Vagina (tissue), 2 donors: ENCODE data around the gene NETO2. TPM values are rescaled to one million over a fixed set of nuclear protein-coding genes. Genes with fewer than 3 reads are reported as not detected.

Experiments
- DNase-seq, 2 donors: peaks; one replicate each; pipeline ENCODE4 v3.0.0-alpha.2; 2017; ENCODE audit errors: extremely low spot score in 2 of 2
- H3K27ac ChIP-seq: fragments of 200-600 bp; sonication (generic); one replicate; pipeline ENCODE4 v1.5.1; 2019
- H3K27me3 ChIP-seq: fragments of 200-600 bp; sonication (generic); one replicate; pipeline ENCODE4 v1.5.1; 2019
- H3K36me3 ChIP-seq, 2 donors: fragments of 200-600 bp; sonication (generic); one replicate each; pipeline ENCODE4 v1.5.1; 2017 to 2019
- H3K4me1 ChIP-seq: fragments of 200-600 bp; sonication (generic); one replicate; pipeline ENCODE4 v1.5.1; 2019
- H3K4me3 ChIP-seq, 2 donors: fragments of 200-600 bp; sonication (generic); 1 replicate in 1 of 2; 2 replicates in 1 of 2; pipeline ENCODE4 v1.5.1; 2016 to 2019
- H3K9me3 ChIP-seq: fragments of 200-600 bp; sonication (generic); one replicate; pipeline ENCODE4 v1.5.1; 2019
- POLR2A ChIP-seq, 2 donors: fragments of 450-650 bp; IDR thresholded peaks; one replicate each; pipeline ENCODE4 v1.6.1; 2017; ENCODE audit warnings: antibody characterized with exemption in 2 of 2, mild to moderate bottlenecking in 2 of 2, moderate library complexity in 2 of 2
- POLR2AphosphoS5 ChIP-seq, 2 donors: sonication (generic); formaldehyde crosslinking; IDR thresholded peaks; one replicate each; pipeline ENCODE4 v1.9.0; 2017; ENCODE audit warnings: antibody characterized with exemption in 2 of 2, mild to moderate bottlenecking in 2 of 2, low read depth in 1 of 2; ENCODE audit not compliant: insufficient read depth in 1 of 2
- intact Hi-C: fragments of 100-400 bp; cut with DNase I; formaldehyde crosslinking; loops from one replicate; pipeline ENCODE4 v1.15.1; 2023
- total RNA-seq: library from RNA; depleted of rRNA; stranded (reverse); fragments of >200 nt; gene quantifications from one replicate; pipeline ENCODE4 v1.2.3, GENCODE V29; 2016
- TF ChIP-seq, protein P1 (sequence below), 3 experiments: fragments of 450-650 bp in 2 of 3; fragments of 200-600 bp in 1 of 3; sonication (generic) in 1 of 3; IDR thresholded peaks; one replicate each; pipeline ENCODE4 v1.5.1; 2017 to 2019; ENCODE audit warnings: antibody characterized with exemption in 3 of 3, mild to moderate bottlenecking in 2 of 3, moderate library complexity in 2 of 3

Gene NETO2
- total RNA-seq, 1 donor from 2014 or later, result 2.7 TPM

DNA sequence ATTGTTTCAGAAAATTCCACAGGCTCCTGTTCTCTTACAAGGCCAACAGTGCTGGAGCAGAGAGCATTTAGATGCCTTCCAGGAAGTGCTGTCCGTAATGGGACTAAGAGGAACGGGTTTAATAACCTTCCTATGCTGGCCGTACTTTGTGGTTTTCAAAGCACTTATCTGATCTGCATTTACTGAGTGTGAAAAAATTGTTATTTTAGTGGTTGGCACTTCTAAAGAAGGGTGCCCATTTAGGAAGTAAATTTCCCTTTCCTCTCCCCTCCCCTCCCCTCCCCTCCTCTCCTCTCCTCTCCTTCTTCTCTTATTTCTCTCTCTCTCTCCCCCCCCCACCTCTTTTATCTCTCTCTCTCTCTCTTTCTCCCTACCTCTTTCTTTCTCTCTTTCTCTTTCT is 98.3 kb downstream of the NETO2 start:
- H3K4me1 ChIP-seq, result no peaks in the 10 kb centered on the region
- no peak for DNase-seq
- no peaks in the 10 kb centered on the region for H3K27me3 ChIP-seq
- no peaks in the 10 kb centered on the region for H3K9me3 ChIP-seq
- no peak overlapping the region for H3K27ac ChIP-seq
- no peak for TF ChIP-seq POLR2A (IDR thresholded peaks at IDR 0.05)
- no peak for TF ChIP-seq POLR2AphosphoS5 (IDR thresholded peaks at IDR 0.05; ENCODE audit: insufficient read depth in 1 of 2, low read depth in 1 of 2)
- TF ChIP-seq, protein P1, sequence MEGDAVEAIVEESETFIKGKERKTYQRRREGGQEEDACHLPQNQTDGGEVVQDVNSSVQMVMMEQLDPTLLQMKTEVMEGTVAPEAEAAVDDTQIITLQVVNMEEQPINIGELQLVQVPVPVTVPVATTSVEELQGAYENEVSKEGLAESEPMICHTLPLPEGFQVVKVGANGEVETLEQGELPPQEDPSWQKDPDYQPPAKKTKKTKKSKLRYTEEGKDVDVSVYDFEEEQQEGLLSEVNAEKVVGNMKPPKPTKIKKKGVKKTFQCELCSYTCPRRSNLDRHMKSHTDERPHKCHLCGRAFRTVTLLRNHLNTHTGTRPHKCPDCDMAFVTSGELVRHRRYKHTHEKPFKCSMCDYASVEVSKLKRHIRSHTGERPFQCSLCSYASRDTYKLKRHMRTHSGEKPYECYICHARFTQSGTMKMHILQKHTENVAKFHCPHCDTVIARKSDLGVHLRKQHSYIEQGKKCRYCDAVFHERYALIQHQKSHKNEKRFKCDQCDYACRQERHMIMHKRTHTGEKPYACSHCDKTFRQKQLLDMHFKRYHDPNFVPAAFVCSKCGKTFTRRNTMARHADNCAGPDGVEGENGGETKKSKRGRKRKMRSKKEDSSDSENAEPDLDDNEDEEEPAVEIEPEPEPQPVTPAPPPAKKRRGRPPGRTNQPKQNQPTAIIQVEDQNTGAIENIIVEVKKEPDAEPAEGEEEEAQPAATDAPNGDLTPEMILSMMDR (IDR thresholded peaks at IDR 0.05), result no peak
- intact Hi-C loops, result no loop called here
- H3K4me3 ChIP-seq, result no peak overlapping the region
- H3K36me3 ChIP-seq, result no peaks in the 10 kb centered on the region

DNA sequence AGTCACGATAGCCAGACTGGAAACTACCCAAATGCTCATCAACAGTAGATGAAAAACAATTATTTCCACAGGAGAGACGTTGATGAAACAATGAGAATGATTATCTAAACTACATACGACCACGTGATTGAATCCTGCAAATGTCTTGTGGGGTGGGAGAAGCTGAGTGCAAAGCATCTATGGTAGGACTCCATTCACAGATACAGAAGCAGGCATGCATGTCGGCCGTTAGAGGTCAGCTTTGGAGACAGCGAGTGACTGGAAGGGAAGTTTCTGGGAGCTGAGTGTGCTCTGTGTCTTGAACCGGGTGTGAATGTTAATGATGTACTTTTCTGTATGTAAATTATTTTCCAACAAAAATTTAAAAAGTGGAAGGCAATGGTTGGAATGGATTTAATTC is 98.7 kb downstream of the NETO2 start:
- Histone ChIP-seq H3K9me3 (no peaks in the 10 kb centered on the region), H3K4me3 (no peak overlapping the region), H3K27me3 (no peaks in the 10 kb centered on the region), H3K36me3 (no peaks in the 10 kb centered on the region), H3K4me1 (no peaks in the 10 kb centered on the region), H3K27ac (no peak overlapping the region)
- TF ChIP-seq, protein P1 (IDR thresholded peaks at IDR 0.05), result no peak
- TF ChIP-seq POLR2A (IDR thresholded peaks at IDR 0.05) (no peak), POLR2AphosphoS5 (IDR thresholded peaks at IDR 0.05; ENCODE audit: insufficient read depth in 1 of 2, low read depth in 1 of 2) (no peak)
- no peak for DNase-seq
- intact Hi-C loops, result no loop called here

DNA sequence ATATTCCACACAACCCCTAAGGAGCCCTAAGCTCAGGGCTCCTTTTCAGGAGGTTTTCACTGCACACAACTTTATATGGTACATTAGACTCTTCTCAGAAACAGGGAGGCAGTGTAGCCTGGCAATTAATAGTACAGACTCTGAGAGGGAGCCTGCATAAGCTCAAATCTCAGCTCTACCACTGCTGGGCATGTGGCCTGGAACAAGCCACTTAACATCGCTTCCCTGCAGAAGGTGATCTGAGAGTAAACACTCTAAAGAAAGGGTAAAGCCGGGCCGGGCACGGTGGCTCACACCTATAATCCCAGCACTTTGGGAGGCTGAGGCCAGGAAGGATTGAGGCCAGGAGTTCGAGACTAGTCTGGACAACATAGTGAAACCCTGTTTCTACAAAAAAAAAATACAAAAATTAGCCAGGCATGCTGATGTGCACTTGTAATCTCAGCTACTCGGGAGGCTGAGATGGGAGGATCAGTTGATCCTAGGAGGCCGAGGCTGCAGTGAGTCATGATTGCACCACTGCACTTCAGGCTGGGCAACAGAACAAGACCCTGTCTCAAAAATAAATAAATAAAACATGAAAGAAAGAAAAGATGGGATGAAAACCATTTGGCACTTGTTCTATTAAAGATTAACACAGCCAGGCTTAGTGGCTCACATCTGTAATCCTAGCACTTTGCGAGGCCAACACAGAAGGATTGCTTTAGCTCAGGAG is 99.6 kb downstream of the NETO2 start:
- intact Hi-C loops, result no loop called here
- no peaks in the 10 kb centered on the region for H3K4me1 ChIP-seq
- H3K27ac ChIP-seq, result no peak overlapping the region
- TF ChIP-seq, protein P1 (IDR thresholded peaks at IDR 0.05), result no peak
- TF ChIP-seq POLR2A (IDR thresholded peaks at IDR 0.05) (no peak), POLR2AphosphoS5 (IDR thresholded peaks at IDR 0.05; ENCODE audit: insufficient read depth in 1 of 2, low read depth in 1 of 2) (no peak)
- no peaks in the 10 kb centered on the region for H3K9me3 ChIP-seq
- H3K36me3 ChIP-seq, result no peaks in the 10 kb centered on the region
- DNase-seq, result no peak
- H3K27me3 ChIP-seq, result no peaks in the 10 kb centered on the region
- no peak overlapping the region for H3K4me3 ChIP-seq

DNA sequence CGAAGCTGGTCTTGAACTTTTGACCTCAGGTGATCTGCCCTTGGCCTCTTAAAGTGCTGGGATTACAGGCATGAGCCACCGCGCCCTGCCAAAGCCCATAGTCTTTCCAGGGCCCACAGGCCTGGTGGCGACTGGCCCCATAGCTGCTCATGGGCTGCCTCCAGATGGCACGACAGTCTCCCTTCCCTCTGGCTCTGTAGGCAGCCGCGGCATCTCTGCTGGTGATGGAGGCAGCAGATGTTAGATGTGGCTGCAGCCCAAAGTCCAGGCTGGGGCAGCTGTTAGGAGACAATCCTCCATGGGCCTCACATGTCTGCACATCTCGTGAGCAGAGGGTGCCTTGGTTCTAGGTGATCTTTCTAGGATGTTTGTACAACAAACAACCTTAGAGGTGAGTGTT is 100.5 kb downstream of the NETO2 start:
- Histone ChIP-seq H3K27me3 (no peaks in the 10 kb centered on the region), H3K4me1 (no peaks in the 10 kb centered on the region), H3K27ac (no peak overlapping the region), H3K36me3 (no peaks in the 10 kb centered on the region), H3K9me3 (no peaks in the 10 kb centered on the region), H3K4me3 (no peak overlapping the region)
- no peak for DNase-seq
- no peak for TF ChIP-seq POLR2A (IDR thresholded peaks at IDR 0.05)
- no peak for TF ChIP-seq POLR2AphosphoS5 (IDR thresholded peaks at IDR 0.05; ENCODE audit: insufficient read depth in 1 of 2, low read depth in 1 of 2)
- TF ChIP-seq, protein P1 (IDR thresholded peaks at IDR 0.05), result no peak
- intact Hi-C loops, result no loop called here

DNA sequence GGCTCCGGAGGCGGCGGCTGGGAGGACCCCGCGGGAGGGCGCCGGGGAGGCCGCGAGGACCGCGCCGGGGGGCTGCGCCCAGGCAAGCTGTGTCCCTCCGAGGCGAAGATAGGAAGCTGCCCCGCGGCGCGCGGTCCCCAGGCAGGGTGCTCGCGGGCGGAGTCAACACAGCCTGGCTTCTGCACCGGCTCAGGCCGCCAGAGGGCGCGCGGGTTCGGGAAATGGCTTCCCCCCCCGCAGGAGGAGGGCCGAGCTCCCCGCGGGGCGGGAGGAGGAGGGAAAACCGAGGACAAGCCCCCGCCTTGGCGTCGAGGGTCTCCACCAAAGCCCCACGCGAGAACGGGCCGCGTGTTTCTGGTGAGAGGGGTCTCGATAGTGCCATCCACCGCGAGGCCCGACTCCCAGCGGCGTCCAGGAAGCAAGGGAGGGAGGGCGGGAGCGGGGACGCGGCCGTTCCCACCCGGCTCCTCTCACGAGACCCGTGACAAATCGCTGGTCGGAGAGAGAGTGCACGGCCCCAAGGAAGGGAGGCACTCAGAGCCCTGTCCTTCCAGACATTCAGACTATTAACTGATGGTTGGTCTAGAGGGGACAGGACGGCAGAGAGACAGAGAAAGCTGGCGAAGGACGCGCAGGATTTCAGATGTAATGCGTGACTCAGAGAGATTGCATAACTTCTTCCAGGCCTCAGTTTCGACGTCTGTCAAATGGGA is 105.8 kb downstream of the NETO2 start:
- no peaks in the 10 kb centered on the region for H3K9me3 ChIP-seq
- H3K27ac ChIP-seq, result peak overlapping the region; percentile 76
- peaks cover 5% of the 10 kb centered on the region for H3K4me1 ChIP-seq
- no peak for TF ChIP-seq POLR2A (IDR thresholded peaks at IDR 0.05)
- TF ChIP-seq POLR2AphosphoS5 (IDR thresholded peaks at IDR 0.05; ENCODE audit: insufficient read depth in 1 of 2, low read depth in 1 of 2), result peak in 1 of 2 donors; percentile 68
- TF ChIP-seq, protein P1 (IDR thresholded peaks at IDR 0.05), result peak; percentile 83 to 97 (median 87)
- no peak for DNase-seq
- intact Hi-C loops, result loop anchor here (10.0 kb wide), 1 partner anchor 1127 kb away; no protein-coding TSS in a partner anchor
- H3K27me3 ChIP-seq, result no peaks in the 10 kb centered on the region
- no peaks in the 10 kb centered on the region for H3K36me3 ChIP-seq
- peak overlapping the region; percentile 55 to 86 for H3K4me3 ChIP-seq
